Measurements from ENCODE around the gene NPAS2.

Gene NPAS2

DNA sequence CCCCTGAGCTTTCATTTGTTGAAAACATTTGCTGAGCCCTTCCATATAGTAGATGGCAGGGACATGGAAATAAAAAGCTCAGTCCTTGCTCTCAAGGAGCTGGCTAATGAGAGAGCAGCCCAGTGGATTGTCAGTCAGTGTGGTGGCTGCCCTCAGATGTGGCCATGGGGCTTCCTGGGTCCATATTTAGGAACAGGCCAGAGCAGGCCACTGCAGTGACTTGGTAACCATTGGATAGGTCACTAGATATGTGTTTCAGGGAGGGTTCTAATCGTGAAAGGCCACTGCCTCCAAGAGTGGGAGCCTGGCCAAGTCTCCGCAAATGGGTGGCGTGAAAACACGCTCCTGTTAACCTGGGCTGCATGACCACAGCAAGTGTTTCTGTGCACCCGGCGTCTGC lies 37.4 kb downstream of the NPAS2 start:
- DNase-seq = no peak

DNA sequence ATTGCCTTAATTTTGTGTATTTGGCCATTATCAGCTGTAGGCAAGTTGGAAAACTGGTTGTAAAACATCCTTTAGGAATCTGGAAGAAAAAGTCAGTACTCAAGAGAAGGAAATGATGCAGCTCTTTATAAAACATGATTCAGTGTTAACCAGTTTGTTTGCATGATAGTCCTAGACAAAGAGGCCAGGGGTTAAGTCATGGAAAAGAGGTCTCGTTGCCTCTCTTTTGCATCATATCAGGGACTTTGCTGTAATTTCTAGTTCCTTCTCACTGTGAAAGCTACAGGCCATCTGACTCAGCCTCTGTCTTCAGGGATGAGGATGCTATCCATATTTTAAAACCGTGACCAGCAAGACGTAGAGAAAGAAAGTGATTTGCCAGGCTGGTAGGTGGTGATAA lies 38.0 kb downstream of the NPAS2 start:
- DNase-seq = no peak

DNA sequence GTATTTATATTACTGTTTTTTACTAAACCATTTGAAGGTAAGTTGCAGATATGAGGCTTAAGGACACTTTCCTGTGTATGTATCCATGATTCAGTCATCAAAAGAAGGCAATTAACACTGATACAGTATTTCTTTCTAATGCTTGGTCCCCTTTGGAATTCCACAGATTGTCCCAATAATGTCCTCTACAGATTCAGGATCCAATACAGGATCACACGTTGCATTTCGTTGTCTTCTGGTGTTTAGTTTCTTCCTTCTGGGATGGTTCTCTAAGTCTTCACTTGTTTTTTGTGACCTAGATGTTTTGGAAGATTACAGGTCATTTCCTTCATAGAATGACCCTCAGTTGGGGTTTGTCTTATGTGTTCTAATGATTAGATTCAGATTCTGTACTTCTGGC lies 40.0 kb downstream of the NPAS2 start:
- DNase-seq = no peak

DNA sequence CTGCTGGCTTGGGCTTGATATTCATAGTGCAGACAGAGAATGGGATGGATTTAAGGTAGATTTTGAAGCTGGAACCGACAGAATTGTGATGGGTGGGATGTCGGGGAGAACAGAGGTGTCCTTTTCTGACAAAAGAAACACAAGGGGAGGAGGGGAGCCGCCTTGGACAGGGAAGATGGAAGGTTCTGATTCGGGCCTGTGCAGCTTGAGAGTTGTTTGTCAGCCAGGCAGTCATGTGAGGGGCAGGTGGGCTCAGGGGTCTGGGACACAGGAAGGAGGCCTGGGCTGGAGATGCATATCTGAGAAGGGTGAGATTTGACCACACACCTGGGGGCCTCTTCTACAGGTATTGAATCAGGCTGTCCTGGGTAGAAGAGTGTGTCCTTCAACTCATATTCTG lies 41.4 kb downstream of the NPAS2 start:
- no peak for DNase-seq

DNA sequence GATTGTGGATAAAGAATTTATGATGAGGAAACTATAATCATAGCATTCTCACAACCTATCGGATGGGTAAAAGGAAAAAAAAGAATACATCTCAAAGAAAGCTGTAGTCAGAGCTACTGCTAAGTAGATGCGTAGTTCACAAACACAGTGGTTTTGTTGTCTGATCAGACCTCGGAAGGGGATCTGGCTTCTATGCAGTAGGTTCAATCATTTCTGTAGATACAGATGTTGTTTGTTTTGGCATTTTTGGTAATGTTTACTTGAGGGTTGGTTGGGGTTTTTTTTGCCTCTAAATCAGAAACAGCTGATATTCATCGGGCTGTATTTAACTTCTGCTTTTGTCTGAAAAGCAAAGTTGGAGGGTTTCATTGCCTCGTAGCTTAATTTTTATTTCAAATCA lies 42.1 kb downstream of the NPAS2 start:
- no peak for DNase-seq

DNA sequence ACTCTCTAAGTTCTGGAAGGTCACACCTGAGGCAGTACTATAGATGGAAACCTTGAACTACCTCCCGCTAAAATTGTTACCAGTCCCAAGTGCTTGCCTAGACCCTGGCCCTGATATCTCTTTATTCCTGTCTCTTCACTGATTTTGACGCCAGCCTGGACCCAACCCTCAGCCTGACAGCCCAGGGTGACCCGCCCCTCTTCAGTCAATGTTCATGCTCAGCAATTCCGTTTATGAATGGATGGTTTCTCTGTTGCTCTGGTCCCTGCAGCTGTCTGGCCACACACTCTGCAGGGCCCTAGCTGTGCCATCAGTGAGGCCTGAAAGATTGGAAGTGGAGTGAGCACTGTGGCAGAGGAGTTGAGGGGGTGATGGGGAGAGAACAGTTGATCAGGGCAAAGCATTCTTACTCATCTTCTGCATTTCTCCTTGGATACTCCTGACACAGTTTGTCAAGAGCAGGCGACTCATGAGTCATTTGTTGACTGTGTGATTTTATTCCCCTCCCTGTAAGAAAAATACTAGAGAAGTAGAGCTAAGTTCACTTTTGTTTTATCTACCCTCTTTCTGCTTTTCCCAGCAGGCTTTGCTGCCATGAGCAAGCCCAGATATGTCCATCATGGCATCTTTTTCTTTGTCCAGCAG lies 46.0 kb downstream of the NPAS2 start:
- DNase-seq = no peak

DNA sequence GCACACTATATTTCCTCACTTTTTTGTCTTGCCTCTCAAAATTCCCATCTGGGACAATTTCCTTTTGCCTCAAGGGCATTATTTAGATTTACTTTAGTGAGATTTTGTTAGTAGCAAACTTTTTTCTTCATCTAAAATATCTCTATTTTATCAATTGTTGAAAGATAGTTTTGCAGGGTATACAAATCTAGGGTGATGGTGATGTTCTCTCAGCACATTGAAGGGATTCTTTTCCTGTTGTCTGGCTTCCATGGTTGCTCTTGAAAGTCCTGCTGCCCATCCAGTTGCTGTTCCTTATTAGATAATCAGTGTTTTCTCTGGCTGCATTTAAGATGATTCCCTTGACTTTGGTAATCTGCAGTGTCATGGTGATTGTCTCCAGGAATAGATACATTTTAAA lies 48.1 kb downstream of the NPAS2 start:
- no peak for DNase-seq

DNA sequence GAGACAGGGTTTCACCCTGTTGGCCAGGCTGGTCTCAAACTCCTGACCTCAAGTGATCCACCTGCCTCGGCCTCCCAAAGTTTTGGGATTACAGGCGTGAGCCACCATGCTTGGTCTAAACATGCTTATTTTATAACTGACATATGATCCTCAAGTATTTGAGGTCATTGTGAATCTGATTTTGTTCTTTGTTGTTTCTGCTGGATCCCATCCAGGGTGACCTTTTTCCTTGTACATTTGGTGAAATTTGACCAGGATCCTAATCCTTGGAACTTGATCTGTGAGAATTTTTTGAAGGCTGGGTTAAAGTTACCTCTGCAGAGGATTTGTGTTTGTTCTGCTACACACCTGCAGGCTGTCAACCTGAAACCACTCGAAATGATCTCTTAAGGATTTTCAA lies 49.2 kb downstream of the NPAS2 start:
- no peak for DNase-seq

DNA sequence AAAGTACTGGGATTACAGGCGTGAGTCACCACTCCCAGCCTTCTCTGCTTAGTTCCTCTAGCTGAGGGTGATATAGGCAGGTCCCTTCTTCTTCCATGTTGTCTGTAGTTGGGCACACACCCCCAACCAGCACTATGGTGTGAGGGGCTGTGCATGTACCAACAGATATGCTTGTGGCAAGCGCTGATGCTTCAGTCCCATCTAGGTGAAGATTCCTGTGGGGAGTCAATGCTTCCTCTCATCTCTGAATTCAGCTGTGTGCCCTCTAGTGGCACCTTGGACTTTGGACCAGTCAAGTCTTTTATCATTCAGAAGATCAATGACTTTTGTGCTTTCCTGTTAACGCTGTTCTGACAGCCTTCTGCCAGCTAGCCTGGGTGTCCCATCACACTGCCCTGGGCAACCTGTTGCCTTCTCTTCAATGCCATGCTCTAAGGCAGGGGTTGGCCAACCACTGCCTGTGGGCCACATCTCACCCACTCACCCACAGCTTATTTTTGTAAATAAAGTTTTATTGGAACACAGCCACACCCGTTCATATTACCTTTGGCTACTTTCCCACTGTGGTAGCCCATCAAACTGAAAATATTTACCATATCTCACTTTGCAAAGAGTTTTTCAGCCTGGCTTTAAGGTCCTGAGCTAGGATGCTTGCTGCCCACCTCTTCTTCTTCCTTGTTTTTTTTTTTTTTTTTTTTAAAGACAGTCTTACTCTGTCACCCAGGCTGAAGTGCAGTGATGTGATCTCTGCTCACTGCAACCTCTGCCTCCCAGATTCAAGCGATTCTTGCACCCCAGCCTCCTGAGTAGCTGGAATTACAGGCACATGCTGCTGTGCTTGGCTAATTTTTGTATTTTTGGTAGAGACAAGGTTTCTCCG lies 51.0 kb downstream of the NPAS2 start:
- DNase-seq = no peak

DNA sequence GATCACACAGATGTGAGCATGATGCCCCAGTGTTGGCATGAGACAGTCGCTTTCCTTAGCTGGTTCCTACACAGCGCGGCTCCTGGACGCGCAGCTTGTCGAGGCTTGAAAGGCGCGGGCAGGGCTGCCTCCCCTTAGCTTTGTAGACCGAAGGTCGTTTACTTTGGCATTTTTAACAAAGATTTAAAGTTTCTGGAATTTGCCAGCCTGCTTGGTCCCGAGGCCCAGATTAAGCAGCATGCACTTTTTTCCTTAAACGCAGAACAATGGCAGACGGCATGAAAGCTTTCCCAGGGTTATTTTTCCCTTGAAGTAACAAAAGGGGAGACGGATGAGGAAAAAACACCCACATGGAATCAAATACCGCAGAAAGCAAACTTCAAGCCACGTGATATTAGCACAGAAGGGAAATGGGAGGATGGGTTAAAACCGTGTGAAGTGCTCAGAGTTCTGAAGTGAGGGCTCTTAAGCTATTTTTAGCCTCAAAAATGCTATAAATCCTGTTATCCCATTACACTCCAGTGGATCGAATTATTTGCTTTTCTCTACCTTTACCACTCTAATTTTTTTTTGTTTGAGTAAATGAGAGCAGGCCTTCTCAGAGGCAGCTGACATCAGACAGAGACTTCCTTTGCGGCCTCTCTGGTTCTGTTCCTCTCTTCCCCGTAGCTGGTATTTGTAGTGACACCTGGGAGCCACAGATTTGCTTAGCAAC lies 55.7 kb downstream of the NPAS2 start:
- no peak for DNase-seq

DNA sequence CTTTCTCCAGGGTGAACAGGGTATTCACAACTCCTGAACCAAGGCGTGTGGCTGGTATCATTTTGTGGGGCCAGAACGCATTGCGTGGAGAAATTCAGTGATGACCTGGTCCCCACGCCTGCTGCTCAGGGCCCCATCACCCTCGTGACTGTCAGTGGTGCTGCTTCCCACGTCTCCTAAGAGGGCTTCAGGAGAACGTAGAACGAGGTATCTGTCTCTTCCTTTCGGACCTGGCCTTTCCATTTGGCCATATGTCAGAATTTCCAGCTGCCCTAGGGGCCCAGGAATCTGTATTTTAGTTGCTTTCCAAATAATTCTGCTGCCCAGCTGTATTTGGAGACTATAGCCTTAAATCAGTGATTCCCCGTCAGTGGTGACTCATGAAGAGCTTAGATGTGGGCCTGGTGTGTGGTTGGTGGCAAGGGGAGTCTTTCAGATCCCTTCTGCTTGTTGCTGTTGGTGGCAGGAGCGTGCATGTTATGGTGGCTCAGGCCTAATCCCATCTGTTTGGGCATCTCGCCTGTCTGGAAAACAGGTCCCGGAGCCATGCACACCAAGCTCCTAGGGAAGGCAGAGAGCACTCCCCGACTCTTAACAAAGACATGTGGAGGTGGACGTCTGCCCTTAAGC lies 56.4 kb downstream of the NPAS2 start:
- no peak for DNase-seq

DNA sequence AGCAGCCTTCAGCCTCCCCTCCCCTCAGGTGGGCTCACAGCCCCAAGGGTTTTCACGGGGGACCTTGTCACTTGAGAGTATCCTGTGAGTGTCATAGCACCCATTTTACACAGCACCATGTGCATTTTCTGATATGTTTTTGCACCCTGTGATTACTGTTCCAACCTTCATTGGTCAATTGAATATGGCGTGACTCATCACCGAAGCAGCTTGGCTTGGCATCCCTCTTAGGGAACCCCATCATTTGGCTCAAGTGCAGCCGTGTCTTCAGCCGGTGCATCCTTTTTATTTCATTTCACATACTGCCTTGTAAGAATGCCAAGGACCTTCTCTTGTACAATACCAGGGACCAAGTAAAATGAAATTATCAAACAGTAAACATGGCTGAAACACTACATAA lies 57.6 kb downstream of the NPAS2 start:
- DNase-seq = no peak

DNA sequence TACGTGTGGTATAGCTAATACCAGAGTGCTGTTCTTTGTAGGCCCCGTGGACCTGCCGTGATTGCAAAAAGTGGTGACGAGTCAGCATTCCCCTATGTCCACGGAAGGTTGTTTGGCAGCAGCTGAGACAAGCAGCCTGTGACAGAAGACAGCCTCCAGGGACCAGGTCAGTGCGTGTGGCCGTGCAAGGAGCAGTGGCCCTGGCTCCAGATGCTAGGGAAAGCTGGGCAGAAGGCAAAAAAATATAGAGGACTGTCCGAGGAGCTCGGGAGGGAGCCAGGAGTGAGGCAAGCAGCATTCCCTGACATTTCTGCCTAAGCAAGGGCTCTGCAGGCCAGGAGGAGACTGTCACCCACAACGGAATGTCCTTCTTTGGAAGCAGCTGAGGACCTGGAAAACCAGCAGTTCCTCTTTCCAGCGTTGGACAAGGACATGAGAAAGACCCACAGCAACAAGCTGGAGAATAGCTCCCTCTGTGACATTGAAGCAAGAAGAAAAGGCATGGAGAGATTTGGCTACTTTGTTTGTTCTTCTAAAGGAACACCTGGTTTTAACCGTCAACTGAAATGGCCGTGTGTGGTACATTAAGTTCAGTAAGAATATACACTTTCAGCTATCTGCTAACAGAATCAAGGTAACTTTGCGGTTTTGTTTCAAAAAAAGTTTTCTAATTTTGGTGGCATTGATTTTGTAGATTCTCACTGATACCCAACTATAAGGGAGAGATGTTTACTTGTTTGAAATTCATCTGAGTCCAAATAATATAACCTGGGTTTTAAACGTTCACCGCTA lies 58.3 kb downstream of the NPAS2 start:
- no peak for DNase-seq

DNA sequence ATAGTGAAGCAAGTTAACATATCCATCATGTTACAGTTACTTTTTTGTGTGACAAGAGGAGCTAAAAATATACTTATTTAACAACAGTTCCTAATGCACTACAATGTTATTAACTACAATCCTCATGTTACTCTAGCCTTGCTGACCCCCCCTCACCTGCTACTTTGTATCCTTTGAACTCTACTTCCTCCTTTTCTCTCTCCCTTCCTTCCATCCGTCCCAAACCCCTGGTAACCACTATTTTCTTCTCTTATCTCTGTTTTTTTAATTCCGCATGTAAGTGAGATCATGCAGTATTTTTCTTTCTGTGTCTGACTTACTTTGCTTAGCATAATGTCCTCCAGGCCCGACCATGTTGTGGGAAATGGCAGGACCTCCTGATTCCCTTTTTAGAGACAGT lies 59.4 kb downstream of the NPAS2 start:
- no peak for DNase-seq

DNA sequence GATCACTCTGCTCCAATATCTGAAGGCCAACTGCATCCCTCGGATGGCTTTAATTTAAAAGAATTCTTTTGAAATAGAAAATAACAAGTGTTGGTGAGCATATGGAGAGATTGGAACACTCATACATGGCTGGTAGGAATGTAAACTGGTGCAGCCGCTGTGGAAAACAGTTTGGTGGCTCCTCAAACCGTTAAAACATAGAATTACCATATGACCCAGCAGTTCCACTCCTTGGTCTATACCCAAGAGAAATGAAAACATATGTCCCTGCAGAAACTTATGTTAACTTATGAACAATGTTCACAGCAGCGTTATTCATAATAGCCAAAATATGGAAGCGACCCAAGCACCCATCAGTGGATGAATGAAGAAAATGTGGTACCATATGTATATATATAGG lies 60.1 kb downstream of the NPAS2 start:
- no peak for DNase-seq

DNA sequence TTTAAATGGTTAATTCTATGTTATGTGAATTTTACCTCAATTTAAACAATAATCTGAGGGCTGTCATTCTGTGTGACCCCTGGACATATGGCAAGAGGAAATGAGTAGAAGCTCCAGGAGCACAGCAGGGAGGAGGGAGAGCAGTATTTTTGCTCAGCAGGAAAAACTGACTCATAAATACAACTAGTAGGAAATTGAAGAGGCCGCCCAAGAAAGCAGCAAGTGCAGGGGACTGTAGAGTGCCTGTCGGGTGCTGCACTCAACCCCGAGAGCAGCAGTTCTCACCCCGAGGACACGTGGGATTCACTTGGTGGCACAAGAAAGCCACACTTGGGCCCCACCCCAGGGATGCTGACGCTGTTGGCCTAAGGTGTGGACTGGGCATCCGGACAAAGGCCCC lies 60.8 kb downstream of the NPAS2 start:
- no peak for DNase-seq

DNA sequence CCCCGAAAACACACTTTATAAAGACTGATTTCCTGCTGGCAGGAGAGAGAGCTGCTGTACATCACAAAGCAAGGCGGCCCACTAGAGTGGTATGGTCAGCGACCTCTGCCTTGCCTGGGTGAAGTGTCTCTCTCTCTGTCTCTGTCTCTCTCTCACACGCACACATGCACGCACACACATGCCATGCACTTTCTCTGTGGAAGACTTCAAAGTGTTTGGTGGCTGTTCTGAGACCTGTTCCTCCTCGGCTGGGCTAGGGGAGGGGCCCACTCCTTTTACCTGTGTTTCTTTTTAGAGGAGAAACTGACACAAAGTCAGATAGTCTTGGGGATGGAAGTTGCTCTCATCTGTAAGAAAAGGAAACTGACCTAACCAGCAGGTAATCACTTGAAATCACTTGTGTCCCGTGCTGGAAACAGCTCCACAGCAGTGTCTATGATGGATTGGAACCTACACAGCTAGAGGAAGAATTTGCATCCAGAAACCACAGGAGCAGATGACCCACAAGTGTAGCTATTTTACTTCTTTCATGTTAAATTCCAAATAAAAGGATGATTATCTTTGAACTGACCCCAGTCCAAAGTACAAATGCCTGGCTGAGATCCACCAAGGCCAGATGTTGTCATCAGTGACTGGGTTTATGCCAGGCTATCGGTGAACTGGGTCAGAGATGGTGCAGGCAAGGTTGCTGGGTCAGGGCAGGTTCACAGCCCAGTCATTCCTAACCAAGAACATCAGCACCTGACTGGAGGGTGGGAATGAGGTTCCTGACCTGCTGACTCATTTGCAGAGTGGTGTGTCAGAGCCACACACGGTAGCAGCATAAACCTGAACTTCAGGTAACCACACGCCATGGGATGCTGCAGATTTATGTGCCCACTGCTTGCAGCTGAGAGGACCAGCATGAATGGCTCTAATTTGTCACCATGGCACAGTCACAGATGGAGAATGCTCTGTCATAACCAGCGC lies 63.0 kb downstream of the NPAS2 start:
- no peak for DNase-seq

DNA sequence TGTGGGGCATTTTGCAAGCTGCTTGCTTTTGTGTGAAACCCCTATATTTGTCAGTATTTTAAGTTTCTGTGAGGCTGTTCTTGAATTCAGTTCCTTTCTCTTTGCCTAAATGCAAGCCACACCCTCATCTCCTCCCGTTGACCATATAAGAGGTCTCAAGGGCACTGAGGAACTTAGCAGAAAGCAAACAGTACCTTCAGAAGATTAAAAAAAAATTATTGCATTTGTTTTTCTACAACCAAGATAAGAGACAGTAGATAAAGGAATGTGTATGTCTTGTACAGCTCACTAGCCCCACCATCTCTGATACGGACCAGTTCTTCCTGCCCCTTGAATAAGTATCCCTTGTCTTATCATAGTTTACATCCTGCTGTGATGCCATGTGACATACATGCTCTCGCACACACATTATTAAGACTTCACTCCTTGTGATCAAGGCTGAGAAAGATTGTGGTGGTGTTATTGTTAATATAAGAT lies 64.2 kb downstream of the NPAS2 start:
- DNase-seq = no peak

DNA sequence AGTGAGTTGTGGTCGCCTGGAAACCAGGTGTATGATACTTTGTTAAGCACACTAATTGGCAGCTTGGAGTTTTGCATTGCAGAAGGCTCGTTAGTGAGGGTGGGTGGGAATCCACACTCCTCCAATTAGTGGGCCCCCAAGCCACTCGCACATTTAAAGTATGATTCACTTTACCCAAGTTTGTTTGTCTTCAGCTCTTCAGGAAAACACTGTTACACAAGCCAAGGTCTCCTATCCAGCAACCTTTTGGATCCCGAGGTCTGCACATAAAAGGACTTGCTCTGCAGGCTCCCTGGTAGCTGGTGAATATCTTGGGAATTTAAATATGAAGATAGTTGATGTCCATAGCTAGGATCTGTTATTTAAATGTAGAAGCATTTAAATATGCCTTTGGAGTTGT lies 66.1 kb downstream of the NPAS2 start:
- no peak for DNase-seq

DNA sequence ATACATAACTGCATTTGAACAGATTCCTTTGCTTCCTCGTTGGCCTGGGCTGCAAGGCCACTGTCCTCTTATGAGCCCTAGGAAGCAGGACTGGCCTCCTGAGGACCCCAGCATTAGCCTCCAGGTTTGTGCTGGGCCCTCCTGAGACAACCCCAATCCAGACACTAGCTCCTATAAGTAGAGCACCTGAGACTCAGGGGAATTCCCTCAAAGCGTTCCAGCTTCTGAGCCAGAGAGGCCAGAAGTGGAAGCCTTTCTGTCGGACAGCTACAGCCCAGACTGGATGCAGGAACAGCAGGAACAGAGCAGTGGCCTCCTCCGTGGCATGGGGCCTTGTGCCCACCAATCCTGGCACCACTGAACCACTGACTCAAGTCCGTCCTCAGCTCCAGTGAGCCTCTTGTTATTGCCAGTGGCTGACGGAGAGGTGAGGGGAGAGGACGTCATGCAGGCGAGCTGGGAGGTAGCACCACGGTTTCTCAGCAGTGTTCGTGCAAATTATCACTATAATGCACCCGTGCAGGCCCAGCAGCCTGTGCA lies 67.2 kb downstream of the NPAS2 start:
- no peak for DNase-seq

Data from NCI-H748 treated with DMSO at 0.1 percent for 48 hours (cell line).